ENCODE measurements around the gene TRIM25.

The TRIM25 gene

GRCh38 chr17:56885312-56885657 is 28.6 kb downstream of the TRIM25 start:
- CTCF ChIA-PET, result no interaction called here
- H3K4me3 ChIP-seq (ENCODE audit: low read depth, low read length), result no peak overlapping the region
- TF ChIP-seq TCF7L2 (IDR thresholded peaks at IDR 0.05; ENCODE audit: borderline replicate concordance, low read depth, low read length) (no peak), CTCF (tag by site-specific recombination; IDR thresholded peaks at IDR 0.05) (no peak), ZNF138 (tag by site-specific recombination; IDR thresholded peaks at IDR 0.05; ENCODE audit: borderline replicate concordance) (no peak), ZNF280C (tag by site-specific recombination; IDR thresholded peaks at IDR 0.05) (no peak), ZNF169 (tag by site-specific recombination; IDR thresholded peaks at IDR 0.05) (no peak), ZNF223 (tag by site-specific recombination; IDR thresholded peaks at IDR 0.05) (no peak), ZNF239 (tag by site-specific recombination; IDR thresholded peaks at IDR 0.05) (no peak), ZNF202 (tag by site-specific recombination; IDR thresholded peaks at IDR 0.05; ENCODE audit: borderline replicate concordance) (no peak), ZNF10 (tag by site-specific recombination; IDR thresholded peaks at IDR 0.05) (no peak), KLF8 (tag by site-specific recombination; IDR thresholded peaks at IDR 0.05) (no peak), ZNF146 (tag by site-specific recombination; IDR thresholded peaks at IDR 0.05) (no peak), ZNF221 (tag by site-specific recombination; IDR thresholded peaks at IDR 0.05; ENCODE audit: borderline replicate concordance) (no peak), ZNF513 (tag by site-specific recombination; IDR thresholded peaks at IDR 0.05) (no peak), ZNF302 (tag by site-specific recombination; IDR thresholded peaks at IDR 0.05; ENCODE audit: low read depth) (no peak), KLF10 (tag by site-specific recombination; IDR thresholded peaks at IDR 0.05) (no peak), ZNF23 (tag by site-specific recombination; IDR thresholded peaks at IDR 0.05; ENCODE audit: borderline replicate concordance) (no peak)
- TF ChIP-seq, protein P1, sequence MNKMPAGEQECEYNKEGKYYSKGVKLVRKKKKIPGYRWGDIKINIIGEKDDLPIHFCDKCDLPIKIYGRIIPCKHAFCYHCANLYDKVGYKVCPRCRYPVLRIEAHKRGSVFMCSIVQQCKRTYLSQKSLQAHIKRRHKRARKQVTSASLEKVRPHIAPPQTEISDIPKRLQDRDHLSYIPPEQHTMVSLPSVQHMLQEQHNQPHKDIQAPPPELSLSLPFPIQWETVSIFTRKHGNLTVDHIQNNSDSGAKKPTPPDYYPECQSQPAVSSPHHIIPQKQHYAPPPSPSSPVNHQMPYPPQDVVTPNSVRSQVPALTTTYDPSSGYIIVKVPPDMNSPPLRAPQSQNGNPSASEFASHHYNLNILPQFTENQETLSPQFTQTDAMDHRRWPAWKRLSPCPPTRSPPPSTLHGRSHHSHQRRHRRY (tag by site-specific recombination; IDR thresholded peaks at IDR 0.05), result no peak
- peaks cover 0 to 37% of the 10 kb centered on the region in 2 experiments; a peak in 1 of 3 replicates for H3K36me3 ChIP-seq (ENCODE audit: control insufficient read depth in 2 of 2, insufficient read depth in 1 of 2, low read length in 2 of 2)
- no peak overlapping the region for H3K27ac ChIP-seq (ENCODE audit: extremely low read depth, low read depth, low read length)
- H3K9me3 ChIP-seq (ENCODE audit: control insufficient read depth, insufficient read depth, low read depth, low read length), result no peaks in the 10 kb centered on the region
- H3K4me1 ChIP-seq (ENCODE audit: control insufficient read depth, insufficient read depth, low read length), result no peaks in the 10 kb centered on the region
- POLR2A ChIA-PET, result interaction anchor here (1.3 kb wide), 1 partner anchor 29 kb away, joined by 6 read pairs; the partner anchor contains the start of gene TRIM25

DNA sequence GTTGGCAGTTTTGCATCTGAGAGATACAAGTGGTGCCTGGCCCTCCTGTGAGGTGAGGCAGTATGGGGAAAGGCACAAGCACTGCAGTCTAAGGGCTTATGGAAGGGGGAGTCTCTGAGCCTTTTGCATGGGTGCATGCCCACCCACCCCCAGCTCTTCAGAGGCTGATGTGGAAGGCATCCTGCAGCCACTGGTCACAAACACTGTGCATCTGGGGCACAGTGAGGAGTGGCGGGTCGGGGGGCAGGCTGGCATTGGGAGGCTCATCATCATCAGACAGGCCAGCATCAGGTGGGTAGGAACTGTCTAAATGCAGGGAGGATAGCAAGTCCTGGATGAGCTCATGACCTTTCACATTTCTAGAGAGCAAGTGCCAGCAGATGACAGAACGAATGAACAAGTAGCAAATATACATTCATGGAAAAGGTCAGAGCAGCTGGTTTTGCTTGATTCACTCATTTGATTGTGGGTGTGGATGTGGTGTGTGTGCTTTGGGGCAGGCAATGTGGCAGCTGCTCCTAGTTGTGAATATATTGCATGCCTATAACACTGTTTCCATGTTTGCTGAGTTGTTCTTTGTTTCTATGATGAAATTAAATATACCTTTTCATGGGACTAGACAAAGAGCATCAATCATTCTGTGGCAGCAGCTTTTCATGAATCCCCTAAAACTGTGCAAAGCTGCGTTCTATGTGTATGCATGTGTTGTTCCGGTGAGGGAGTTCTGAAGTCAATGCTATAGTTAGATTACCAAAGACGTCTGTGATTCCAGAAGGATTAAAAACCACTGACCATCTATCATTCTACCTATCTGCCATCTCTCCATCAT is 29.2 kb downstream of the TRIM25 start:
- H3K4me3 ChIP-seq (ENCODE audit: low read depth, low read length), result no peak overlapping the region
- peaks cover 0 to 31% of the 10 kb centered on the region in 2 experiments; a peak in 1 of 3 replicates for H3K36me3 ChIP-seq (ENCODE audit: control insufficient read depth in 2 of 2, insufficient read depth in 1 of 2, low read length in 2 of 2)
- CTCF ChIA-PET, result no interaction called here
- POLR2A ChIA-PET, result interaction anchor here (1.3 kb wide), 1 partner anchor 29 kb away, joined by 6 read pairs; the partner anchor contains the start of gene TRIM25
- H3K27ac ChIP-seq (ENCODE audit: extremely low read depth, low read depth, low read length), result no peak overlapping the region
- no peaks in the 10 kb centered on the region for H3K9me3 ChIP-seq (ENCODE audit: control insufficient read depth, insufficient read depth, low read depth, low read length)
- no peaks in the 10 kb centered on the region for H3K4me1 ChIP-seq (ENCODE audit: control insufficient read depth, insufficient read depth, low read length)
- TF ChIP-seq ZNF560 (tag by site-specific recombination; IDR thresholded peaks at IDR 0.05; ENCODE audit: borderline replicate concordance) (no peak), ZBTB48 (tag by site-specific recombination; IDR thresholded peaks at IDR 0.05) (no peak), ZNF16 (tag by site-specific recombination; IDR thresholded peaks at IDR 0.05; ENCODE audit: low read depth) (no peak), SP7 (tag by site-specific recombination; IDR thresholded peaks at IDR 0.05) (no peak), HIC1 (tag by site-specific recombination; IDR thresholded peaks at IDR 0.05) (no peak), MYNN (tag by site-specific recombination; IDR thresholded peaks at IDR 0.05; ENCODE audit: borderline replicate concordance) (no peak)
- TF ChIP-seq, protein P2, sequence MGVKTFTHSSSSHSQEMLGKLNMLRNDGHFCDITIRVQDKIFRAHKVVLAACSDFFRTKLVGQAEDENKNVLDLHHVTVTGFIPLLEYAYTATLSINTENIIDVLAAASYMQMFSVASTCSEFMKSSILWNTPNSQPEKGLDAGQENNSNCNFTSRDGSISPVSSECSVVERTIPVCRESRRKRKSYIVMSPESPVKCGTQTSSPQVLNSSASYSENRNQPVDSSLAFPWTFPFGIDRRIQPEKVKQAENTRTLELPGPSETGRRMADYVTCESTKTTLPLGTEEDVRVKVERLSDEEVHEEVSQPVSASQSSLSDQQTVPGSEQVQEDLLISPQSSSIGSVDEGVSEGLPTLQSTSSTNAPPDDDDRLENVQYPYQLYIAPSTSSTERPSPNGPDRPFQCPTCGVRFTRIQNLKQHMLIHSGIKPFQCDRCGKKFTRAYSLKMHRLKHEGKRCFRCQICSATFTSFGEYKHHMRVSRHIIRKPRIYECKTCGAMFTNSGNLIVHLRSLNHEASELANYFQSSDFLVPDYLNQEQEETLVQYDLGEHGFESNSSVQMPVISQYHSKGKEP (tag by site-specific recombination; IDR thresholded peaks at IDR 0.05), result no peak
